Measurements from ENCODE around the gene CBLN4. TPM values are rescaled to one million over a fixed set of nuclear protein-coding genes. Genes with fewer than 3 reads are reported as not detected.

Gene CBLN4
- total RNA-seq (2022; extraction: Qiagen RNA extraction; ENCODE audit: low read depth), result not detected in 5 replicates

DNA sequence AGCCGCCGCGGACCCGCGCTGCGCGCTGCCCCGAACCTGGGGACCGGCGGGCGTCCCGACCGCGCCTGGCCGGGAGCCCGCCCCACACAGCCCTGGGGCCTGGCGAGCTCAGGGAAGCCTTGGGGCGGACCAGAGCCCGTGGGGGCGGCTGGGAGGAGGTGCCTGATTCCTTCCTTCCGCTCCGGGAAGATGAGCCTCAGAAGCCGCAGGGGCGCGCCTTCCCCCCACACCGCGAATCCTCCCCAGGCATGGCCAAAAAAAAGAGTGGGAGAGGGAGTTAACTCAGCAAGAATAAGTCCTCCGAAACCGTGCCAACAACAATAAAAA, at the start of gene CBLN4:
TSS of gene CBLN4 (minus strand) at position 131 of the 327 bp plus-strand sequence. CDS start 1,348 bp downstream, outside the sequence.

Other genes starting within 250 kb of the CBLN4 start
- not detected in 5 replicates for gene MC3R, start 243.2 kb upstream of the CBLN4 start, total RNA-seq (2022; extraction: Qiagen RNA extraction; ENCODE audit: low read depth)